ENCODE measurements around the gene OBSCN.

Gene OBSCN, protein sequence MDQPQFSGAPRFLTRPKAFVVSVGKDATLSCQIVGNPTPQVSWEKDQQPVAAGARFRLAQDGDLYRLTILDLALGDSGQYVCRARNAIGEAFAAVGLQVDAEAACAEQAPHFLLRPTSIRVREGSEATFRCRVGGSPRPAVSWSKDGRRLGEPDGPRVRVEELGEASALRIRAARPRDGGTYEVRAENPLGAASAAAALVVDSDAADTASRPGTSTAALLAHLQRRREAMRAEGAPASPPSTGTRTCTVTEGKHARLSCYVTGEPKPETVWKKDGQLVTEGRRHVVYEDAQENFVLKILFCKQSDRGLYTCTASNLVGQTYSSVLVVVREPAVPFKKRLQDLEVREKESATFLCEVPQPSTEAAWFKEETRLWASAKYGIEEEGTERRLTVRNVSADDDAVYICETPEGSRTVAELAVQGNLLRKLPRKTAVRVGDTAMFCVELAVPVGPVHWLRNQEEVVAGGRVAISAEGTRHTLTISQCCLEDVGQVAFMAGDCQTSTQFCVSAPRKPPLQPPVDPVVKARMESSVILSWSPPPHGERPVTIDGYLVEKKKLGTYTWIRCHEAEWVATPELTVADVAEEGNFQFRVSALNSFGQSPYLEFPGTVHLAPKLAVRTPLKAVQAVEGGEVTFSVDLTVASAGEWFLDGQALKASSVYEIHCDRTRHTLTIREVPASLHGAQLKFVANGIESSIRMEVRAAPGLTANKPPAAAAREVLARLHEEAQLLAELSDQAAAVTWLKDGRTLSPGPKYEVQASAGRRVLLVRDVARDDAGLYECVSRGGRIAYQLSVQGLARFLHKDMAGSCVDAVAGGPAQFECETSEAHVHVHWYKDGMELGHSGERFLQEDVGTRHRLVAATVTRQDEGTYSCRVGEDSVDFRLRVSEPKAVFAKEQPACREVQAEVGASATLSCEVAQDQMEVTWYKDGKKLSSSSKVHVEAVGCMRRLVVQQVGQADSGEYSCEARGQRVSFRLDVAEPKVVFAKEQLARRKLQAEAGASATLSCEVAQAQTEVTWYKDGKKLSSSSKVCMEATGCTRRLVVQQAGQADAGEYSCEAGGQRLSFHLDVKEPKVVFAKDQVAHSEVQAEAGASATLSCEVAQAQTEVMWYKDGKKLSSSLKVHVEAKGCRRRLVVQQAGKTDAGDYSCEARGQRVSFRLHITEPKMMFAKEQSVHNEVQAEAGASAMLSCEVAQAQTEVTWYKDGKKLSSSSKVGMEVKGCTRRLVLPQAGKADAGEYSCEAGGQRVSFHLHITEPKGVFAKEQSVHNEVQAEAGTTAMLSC (N-terminal part only)

DNA sequence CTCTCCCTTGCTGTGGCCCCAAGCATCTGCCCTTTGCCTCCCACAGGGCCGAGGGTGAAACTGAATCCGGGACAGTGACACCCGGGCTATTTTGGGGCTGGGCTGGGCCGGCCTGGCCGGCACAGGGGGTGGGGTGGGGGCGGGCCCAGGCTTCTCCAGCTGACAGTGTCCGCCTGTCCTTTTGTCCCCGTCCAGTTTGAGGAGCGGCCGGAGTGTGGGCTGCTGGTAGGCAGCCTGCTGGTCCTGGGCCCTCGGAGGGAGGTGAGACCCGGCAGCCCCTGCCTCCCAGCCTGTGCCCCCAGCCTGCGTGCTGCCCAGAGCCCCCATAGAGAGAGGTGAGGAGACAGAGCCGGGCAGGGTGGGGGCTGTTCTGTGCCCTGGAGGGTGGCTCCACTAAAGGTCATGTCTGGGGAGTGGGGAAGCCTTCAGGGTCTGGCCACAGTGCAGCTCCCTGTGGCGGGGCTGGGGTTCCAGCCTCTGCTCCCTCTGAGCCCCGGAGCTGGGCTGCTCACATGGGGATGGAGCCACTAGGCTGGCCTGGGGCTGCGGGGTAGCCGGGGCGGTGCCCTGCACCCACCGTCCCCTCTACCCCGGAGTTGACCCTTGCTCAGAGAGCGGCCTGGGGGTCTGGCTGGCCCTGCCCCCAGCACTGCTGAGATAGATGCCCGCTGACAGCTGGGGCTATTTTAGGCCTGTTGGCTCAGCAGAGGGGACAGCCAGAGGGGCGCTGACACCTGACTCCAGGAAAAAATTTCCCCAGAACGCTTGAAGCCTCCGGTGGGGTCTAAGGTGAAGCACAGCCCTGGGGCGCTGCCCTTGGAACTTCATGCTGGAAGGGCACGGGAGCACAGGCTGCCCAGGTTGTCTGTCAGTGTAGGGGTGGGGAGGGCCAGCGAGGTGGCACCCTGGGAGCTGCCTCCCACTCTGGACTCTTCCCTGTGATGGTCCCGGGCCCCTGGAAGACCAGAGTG is at the start of gene OBSCN:
Gene OBSCN, plus strand, starts transcription at position 194 of the 971 bp plus-strand sequence. CDS start 3,740 bp downstream, outside the sequence.
- DNase-seq = no peak

DNA sequence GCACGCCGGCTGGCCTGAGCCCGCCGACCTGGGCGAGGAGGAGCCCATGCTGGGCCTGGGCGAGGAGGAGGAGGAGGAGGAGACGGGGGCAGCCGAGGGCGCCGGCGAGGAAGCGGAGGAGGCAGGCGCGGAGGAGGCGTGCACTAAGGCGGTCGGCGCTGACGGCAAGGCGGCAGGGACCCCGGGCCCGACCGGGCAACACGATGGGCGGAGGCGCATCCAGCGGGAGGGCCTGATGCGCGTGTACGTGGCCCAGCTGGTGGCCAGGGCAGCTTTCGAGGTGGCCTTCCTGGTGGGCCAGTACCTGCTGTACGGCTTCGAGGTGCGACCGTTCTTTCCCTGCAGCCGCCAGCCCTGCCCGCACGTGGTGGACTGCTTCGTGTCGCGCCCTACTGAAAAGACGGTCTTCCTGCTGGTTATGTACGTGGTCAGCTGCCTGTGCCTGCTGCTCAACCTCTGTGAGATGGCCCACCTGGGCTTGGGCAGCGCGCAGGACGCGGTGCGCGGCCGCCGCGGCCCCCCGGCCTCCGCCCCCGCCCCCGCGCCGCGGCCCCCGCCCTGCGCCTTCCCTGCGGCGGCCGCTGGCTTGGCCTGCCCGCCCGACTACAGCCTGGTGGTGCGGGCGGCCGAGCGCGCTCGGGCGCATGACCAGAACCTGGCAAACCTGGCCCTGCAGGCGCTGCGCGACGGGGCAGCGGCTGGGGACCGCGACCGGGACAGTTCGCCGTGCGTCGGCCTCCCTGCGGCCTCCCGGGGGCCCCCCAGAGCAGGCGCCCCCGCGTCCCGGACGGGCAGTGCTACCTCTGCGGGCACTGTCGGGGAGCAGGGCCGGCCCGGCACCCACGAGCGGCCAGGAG is 49.5 kb upstream of the OBSCN start:
- DNase-seq = no peak

DNA sequence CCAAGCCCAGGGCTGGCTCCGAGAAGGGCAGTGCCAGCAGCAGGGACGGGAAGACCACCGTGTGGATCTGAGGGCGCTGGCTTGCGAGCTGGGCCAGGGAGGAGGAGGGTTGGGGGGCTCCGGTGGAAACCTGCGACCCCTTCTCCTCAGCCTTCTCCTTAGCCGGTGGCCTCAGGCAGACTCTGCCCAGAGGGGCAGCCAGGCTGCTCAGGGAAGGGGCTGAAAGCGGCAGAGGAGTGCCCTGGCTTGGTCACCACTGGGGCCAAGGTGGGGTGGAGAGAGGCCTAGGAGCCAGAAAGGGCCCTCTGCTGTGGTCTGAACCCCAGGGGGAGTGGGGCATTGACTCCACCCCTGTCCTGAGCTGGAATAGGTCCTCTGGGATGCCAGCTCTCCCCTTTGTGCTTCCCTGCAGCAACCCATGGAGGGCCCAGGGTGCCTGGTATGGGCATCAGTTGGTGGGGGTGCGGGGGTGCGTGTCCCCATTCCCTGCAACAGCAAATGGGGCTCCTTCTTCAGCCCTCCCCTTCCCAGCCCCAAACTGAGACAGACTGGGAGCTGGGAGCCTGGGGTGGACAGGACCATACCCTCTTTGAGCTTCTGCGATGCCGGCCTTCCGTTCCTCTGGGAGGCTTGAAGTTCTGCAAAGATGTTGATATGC is 48.7 kb upstream of the OBSCN start:
- DNase-seq = no peak

DNA sequence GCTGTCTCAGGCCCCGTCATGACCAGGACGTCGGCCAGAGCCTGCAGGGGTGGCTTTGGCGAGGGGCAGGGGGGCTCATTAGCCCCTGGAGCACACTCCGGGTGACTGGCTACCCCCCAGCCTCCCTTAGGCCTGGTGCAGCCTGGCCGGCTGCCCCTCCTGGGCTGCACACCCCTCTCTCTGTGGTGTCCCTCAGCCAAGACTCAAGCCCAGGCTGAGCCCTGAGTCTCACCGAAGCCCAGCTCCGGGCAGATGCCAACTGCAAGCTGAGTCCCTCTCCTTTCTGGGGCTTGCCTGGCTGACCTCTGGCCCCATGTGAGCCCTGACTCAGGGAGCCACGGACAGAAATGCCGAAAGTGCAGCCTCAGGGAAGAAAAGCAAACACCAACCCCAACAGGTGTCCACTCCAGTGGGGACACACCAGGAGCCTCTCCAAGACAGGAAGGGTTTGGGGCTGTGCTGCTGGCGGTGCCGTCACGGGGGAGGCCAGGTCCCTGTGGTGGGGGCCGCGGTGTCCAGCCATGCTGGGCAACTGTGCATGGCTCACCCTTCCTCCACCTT is 47.6 kb upstream of the OBSCN start:
- no peak for DNase-seq

DNA sequence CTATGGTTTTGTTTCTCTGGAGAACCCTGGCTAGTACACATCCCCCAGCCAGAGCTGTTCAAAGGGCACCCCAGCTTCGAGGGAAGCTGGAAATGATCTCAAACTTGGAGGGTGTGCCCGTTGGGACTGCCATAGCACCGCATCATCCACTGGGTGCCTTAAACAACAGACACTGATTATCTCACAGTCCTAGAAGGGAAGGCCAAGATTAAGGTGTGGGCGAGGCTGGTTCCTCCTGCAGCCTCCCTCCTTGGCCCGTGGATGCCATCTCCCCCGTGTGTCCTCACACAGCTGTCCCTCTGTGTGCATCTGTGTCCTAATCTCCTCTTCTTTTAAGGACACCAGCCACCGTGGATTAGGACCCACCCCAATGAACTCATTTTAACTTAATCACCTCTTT is 46.5 kb upstream of the OBSCN start:
- DNase-seq = no peak

DNA sequence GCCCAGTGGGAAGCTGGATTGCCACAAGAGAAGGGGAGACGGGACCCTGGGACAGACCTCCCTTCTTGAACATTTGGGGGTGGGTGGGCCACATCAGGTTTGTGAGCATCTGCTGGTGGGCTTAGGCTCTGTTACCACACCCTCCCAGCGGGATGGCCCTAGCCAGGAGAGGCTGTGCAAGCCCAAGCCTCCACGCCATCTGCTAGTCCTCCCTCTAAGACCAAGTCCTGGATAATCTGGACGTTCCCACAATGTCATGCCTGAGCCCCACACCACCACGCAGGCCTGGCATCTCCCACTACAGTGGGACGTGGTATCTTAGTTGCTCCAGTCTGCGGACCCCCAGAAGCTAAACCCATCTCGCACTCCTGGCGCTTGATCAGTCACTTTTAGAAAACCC is 46.0 kb upstream of the OBSCN start:
- no peak for DNase-seq

DNA sequence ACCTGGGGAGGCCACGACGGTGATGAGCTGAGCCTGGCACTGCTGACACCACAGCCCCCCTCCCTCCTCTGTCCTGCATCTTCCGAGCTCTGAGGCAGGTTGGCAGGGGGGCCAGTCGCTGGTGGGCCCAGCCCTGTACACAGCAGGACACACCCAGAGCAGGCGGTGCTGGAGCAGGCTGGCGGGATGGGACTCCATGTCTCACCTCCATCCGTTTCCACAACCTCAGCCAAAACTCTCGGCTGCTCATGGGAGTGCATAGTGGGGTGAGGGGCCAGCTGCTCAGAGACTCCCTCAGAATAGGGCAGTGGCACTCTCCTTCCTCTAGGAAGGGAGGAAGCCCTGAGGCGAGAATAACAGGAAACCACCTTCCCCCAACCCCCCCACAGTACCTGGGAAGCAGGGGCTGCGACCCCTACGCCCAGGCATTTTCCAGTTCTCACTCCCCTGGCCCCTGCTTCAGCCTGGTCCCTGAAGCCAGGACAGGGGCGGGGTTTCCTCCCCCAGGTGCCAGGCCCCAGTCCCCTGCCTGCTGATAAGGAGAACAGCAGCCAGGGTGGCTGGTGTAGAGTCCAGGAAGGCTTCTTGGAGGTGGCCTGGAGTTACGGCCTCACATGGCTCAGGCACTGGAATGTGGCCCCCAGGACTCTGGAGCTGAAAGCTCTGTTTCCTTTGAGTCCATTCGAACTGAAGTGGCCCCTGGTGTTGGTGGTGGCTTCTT is 45.4 kb upstream of the OBSCN start:
- no peak for DNase-seq

DNA sequence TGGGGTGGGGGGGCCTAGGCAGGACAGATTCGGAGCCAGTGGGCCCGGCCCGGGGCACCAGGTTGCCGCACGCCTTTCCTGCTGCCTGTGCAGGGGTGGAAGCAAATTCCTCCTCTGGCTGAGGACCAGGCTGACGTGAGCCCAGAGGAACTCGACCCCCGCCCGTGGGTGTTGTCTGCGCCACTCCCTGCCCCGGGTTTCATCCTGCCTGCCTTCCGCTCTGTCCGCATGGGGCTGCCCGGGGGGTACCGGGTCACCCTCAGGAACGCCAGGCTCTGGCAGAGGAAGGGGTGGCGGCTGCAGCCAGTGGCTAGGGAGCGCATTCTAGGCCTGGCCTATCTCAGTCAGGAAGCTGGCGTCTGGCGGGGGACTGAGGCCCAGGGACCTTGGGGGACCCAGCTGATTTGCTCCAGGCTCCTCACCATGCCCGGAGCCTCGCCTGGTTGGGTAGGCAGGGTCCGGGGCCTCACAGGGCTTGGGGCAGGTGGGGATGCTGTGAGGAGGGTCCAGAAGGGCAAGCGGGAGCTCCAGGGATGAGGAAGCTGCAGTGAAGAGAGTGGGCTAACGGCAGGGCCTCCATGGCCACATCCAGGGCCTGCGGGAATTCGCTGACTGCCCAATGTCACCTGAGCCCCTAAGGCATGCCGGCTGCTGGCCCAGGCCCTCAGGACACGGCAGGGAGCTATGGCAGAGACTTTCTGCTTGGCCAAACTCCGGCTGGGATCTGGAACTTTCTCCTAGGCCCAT is 44.7 kb upstream of the OBSCN start:
- DNase-seq = no peak

DNA sequence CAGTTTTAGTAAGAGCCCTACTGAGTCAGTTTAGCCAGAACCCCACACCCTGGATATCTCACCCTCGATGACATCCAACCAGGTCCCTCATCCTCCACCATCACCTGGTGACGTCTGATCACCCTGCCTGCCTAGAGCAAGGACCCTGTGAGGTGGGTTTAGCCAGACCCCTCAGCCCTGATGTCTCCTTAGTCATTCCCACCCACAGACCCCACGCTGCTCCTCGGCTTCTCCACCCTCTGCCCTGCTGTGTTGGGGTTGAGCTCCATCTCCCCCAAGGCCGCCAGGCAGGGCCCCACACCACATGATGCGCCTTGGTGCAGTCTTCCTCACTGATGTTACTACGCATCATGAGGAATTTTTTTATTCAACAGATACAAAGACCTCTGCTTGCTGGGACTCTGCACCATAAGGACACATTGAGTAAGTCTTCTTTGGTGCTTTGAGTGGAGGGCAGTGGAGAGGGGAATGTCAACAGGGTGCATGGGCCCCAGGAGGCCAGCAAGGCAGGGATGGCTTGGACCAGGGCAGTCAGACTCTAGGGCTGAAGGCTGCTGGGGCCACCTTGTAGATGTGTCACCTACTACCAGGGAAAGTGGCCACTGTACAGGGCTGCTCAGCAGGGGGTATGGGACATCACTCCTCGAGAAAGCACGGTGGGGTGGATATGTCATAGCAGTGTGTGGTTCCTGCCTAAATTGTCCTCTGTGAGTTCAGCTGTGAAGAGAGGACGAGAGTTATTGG is 43.9 kb upstream of the OBSCN start:
- no peak for DNase-seq

DNA sequence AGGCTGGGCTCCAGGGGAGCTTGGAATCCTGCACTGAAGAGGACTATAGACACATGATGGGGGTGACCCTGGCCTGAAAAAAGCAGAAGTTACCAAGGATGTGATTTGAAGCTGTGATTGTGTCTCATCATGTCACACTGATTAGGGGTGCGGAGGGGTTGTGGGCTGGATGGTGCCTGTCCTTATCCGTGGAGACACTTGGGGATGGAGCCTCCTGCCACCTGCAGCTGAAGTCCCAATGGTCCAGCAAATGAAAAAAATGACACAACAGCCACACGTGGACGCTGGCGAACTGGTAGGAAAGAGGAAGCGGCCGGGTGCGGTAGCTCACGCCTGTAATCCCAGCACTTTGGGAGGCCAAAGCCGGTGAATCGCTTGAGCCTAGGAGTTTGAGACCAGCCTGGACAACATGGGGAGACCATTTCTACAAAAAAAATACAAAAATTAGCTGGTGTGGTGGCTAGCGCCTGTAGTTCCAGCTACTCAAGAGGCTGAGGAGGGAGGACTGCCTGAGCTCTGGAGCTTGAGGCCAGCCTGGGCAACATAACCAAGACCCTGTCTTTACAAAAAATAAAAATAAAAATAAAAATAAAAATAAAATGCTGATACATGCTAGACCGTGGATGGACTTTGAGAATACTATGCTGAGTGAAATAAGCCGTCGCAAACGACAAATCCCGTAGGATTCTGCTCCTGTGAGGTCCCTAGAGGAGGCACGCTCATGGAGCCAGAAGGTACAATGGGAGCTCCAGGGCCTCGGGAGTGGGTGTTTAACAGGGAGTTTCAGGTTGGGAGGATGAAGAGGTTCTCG is 43.1 kb upstream of the OBSCN start:
- DNase-seq = no peak

DNA sequence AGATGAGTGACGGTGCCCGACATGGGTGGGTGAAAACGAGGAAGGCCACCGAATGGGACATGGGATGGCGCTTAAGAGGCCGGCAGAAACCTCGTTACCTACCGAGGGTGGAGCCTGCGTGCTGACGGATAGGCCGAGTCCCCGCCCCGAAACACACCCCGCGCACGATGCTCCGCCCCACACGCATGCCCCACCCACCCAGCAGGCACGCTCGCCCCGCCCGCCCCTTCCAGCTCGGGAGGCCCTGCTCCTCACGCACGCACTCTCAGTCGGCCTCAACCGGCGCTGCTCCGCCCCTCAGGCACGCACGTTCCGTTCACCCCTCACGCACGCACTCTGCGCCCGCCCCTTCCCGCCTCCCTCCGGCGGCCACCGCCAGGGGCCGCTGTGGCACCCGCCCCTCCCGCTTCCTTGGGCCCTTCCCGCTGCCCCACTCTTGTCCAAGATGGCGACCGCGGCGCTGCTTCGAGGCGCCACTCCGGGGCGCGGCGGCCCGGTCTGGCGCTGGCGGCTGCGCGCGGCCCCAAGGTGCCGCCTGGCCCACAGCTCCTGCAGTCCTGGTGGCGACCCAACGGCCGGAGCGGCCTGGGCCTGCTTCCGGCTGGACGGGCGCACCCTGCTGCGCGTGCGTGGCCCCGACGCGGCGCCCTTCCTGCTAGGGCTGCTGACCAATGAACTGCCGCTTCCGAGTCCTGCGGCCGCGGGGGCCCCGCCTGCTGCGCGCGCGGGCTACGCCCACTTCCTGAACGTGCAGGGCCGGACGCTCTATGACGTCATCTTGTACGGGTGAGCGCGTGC is 42.3 kb upstream of the OBSCN start, which contains the start of gene IBA57:
Gene IBA57, plus strand, starts transcription at position 433 of the 798 bp plus-strand sequence. Its CDS starts 13 bp downstream, at position 446.
- peak; percentile 72 for DNase-seq

DNA sequence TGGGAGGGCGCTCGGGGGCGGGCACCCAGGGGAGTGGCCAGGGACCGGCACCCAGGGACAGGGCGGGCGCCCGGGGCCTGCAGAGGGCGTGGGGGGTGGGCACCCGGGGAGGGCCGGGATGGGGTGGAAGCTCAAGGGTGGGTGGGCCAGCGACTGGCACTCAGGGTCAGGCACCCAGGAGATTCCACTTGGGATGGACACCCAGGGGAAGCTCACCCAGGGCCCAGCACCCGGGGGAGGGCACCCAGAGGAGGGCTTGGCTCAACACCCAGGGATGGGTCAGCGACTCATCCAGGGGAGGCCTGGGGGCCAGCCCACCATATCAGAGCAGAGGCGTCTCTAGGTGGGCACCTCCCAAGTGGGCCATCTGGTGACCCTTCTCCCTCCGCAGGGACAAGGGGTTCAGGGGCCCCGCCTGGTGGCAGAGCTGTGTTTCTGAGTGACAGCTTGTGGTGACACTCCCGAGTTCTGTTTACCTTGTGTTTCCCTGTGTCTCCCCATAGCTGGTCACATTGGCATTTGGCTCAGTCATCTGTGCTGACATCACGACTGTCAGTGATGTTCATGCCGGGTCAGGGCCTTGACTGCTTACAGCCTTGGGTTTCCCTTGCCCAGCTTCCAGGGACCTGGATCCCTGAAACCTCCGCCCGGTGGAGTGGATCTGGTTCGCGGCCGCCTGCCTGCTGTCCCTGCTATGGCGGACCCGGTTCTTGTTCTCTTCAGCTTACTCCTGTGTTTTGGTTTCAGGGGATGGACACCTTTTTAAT is 41.5 kb upstream of the OBSCN start:
- DNase-seq = no peak

DNA sequence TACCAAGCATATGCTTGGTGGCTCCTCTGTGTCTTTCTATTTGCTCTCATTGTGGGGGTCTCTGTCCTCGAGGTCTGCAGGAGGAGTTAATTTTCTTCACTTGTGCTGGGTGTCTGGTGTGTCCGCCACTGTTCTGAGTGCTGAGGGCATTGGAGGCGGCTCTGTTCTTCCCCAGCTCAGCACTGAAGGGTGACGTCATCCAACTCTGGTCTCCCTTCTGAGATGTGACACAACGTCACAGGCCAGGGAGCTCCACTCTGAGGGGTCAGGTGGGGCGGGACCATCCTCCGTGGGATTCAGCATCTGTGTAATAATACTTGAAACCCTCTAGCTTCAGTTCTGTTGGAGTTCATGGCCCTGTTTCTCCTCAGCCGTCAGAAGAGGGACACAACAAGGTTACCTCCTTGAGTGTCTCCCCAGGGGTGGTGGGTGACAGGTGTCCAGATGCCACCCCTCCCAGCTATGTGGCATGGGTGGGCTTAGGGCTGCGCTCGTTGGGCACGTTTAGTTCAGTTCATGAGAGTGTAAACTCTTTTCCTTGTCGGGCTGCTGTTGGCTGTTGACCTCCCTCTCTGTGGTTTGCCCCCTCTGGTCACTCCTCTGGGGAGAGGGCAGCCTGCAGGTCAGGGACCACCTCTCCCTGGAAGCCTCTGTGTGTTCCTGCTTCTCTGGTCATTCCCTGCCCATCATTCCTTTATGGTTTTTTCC is 39.1 kb upstream of the OBSCN start:
- DNase-seq = no peak

DNA sequence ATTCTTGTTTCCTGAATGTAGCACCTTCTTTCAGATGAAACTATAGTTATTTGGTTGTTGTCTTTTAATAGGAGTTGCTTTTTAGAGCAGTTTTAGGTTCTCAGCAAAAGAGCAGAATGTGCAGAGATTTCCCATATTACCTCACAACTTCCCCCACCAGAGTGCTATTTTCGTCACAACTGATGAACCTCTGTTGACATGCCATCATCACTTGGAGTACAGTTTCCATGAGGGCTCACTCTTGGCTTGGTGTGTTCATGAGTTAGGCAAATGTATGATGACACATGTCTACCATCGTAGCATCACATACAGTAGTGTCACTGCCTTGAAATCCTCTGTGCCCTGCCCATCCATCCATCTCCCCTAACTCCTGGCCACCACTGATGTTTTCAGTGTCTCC is 38.5 kb upstream of the OBSCN start:
- no peak for DNase-seq

Data from cortex of kidney (tissue), 1 donor.